Spleen (tissue), 11 donors: ENCODE measurements around the gene USP27X. TPM values are rescaled to one million over a fixed set of nuclear protein-coding genes. Genes with fewer than 3 reads are reported as not detected.

Experiments used
- DNase-seq: peaks from one replicate; pipeline ENCODE4 v3.0.0-alpha.2; 2020
- H3K27ac ChIP-seq, 8 donors: fragments of 200-600 bp; sonication (generic) in 7 of 8; 1 replicate in 4 of 8; 2 replicates in 4 of 8; pipeline versions ENCODE4 v1.5.0 to v1.8.0; 2016 to 2021; ENCODE audit warnings: inconsistent platforms in 4 of 8, mild to moderate bottlenecking in 4 of 8, moderate library complexity in 1 of 8
- H3K27me3 ChIP-seq, 7 donors: fragments of 200-600 bp; sonication (generic) in 6 of 7; replicated peaks in 1 of 7; 1 replicate in 4 of 7; 2 replicates in 3 of 7; pipeline versions ENCODE4 v1.5.0 to v1.8.0; 2016 to 2021; ENCODE audit warnings: inconsistent platforms in 3 of 7, mild to moderate bottlenecking in 1 of 7
- H3K36me3 ChIP-seq, 6 donors: fragments of 200-600 bp; sonication (generic) in 5 of 6; 1 replicate in 4 of 6; 2 replicates in 2 of 6; pipeline versions ENCODE4 v1.5.0 to v1.8.0; 2016 to 2021; ENCODE audit warnings: inconsistent platforms in 2 of 6
- H3K4me1 ChIP-seq, 6 donors: fragments of 200-600 bp; sonication (generic) in 5 of 6; 1 replicate in 3 of 6; 2 replicates in 3 of 6; pipeline versions ENCODE4 v1.5.0 to v1.8.0; 2016 to 2021; ENCODE audit warnings: inconsistent platforms in 3 of 6
- H3K4me3 ChIP-seq, 8 donors: fragments of 200-600 bp; sonication (generic) in 7 of 8; 1 replicate in 4 of 8; 2 replicates in 4 of 8; pipeline versions ENCODE4 v1.5.0 to v1.8.0; 2016 to 2021; ENCODE audit warnings: inconsistent platforms in 4 of 8, mild to moderate bottlenecking in 4 of 8, moderate library complexity in 2 of 8
- H3K9me3 ChIP-seq, 8 donors: fragments of 200-600 bp; sonication (generic) in 7 of 8; 1 replicate in 4 of 8; 2 replicates in 4 of 8; pipeline versions ENCODE4 v1.5.0 to v1.8.0; 2016 to 2021; ENCODE audit warnings: inconsistent platforms in 4 of 8
- CTCF ChIP-seq, 11 experiments: fragments of 200-600 bp in 7 of 11; fragments of 450-650 bp in 4 of 11; sonication (generic) in 4 of 11; IDR thresholded peaks in 8 of 11; conservative IDR thresholded peaks in 3 of 11; 1 replicate in 7 of 11; 2 replicates in 4 of 11; pipeline versions ENCODE4 v1.4.0 to v1.8.0; 2016 to 2021; ENCODE audit warnings: antibody characterized with exemption in 11 of 11, inconsistent platforms in 4 of 11, mild to moderate bottlenecking in 1 of 11
- POLR2A ChIP-seq, 3 donors: fragments of 450-650 bp; IDR thresholded peaks; one replicate each; pipeline ENCODE4 v1.5.1; 2017; ENCODE audit warnings: antibody characterized with exemption in 3 of 3, mild to moderate bottlenecking in 1 of 3
- POLR2AphosphoS5 ChIP-seq, 3 donors: sonication (generic); formaldehyde crosslinking; IDR thresholded peaks; one replicate each; pipeline ENCODE4 v1.5.1; 2017; ENCODE audit warnings: antibody characterized with exemption in 3 of 3
- WGBS, 5 donors: extraction: QIAGEN DNeasy Blood & Tissue Kit in 3 of 5; methylation state at CpG; one replicate each; pipeline versions ENCODE4 v1.1.5 to v1.1.7; 2013 to 2018; 5-methylcytosine and 5-hydroxymethylcytosine counted together
- intact Hi-C: fragments of 100-400 bp; cut with DNase I; formaldehyde crosslinking; loops from one replicate; pipeline ENCODE4 v1.15.0; 2023; ENCODE audit warnings: low total_unique reads
- polyA plus RNA-seq, 3 donors: library from polyadenylated mRNA; stranded (reverse); fragments of 200-250 nt; gene quantifications; one replicate each; pipeline ENCODE4 v1.2.1, GENCODE V29; 2013
- total RNA-seq, 7 donors: library from RNA; depleted of rRNA in 3 of 7; stranded (reverse); fragments of >200 nt in 3 of 7; fragmentation: NEBNext Ultra II Directional in 4 of 7; extraction: Animal tissue kit (Norgen Biotek cat#: 25700) in 4 of 7; gene quantifications; one replicate each; pipeline versions ENCODE4 v1.1.0 to v1.2.1, GENCODE V29; 2016 to 2021
- donor health status: healthy with polysubstance abuse.
- donor health status: DM: no; HTN: no; CAD: no; lungs with moderate emphysema.
- donor health status: DM: no; HTN: no; CAD: no.
- donor health status: Bipolar disorder and iron deficiency.
- donor health status: healthy.
- donor health status: DM: no; HTN: no; CAD: no.
- donor health status: DM: yes; HTN: yes; CAD: no.

The USP27X gene
- total and polyA plus RNA-seq, 10 donors = 1.3 to 3.7 (median 2.3) TPM

- no peak overlapping the region for H3K27ac ChIP-seq
- H3K4me1 ChIP-seq = no peaks in the 10 kb centered on the region
- no peak for TF ChIP-seq POLR2A (IDR thresholded peaks at IDR 0.05)
- no peak for TF ChIP-seq POLR2AphosphoS5 (IDR thresholded peaks at IDR 0.05)
- no peak for TF ChIP-seq CTCF (IDR thresholded peaks at IDR 0.05 in 8 of 11, conservative IDR thresholded peaks at IDR 0.05 in 3 of 11)
- no peaks in the 10 kb centered on the region for H3K9me3 ChIP-seq
- no peak for DNase-seq
- WGBS, 5 donors = 15 to 28% (median 18%) methylated on average over 1 of the region's 1 CpG
- H3K4me3 ChIP-seq = no peak overlapping the region
- H3K27me3 ChIP-seq = peaks cover 0 to 9% (median 0%) of the 10 kb centered on the region in 7 donors
- H3K36me3 ChIP-seq = no peaks in the 10 kb centered on the region
- intact Hi-C loops = no loop called here
These were observed 29.3 kb upstream of the USP27X start for GRCh38 chrX:49850028-49850427.

GRCh38 chrX:49853661-49854060 is 25.6 kb upstream of the USP27X start:
- H3K9me3 ChIP-seq = no peaks in the 10 kb centered on the region
- DNase-seq = no peak
- no peak overlapping the region for H3K4me3 ChIP-seq
- no peak for TF ChIP-seq CTCF (IDR thresholded peaks at IDR 0.05 in 8 of 11, conservative IDR thresholded peaks at IDR 0.05 in 3 of 11)
- TF ChIP-seq POLR2A (IDR thresholded peaks at IDR 0.05) = no peak
- TF ChIP-seq POLR2AphosphoS5 (IDR thresholded peaks at IDR 0.05) = no peak
- WGBS, 5 donors = 82 to 93% (median 86%) methylated on average over 6 of the region's 6 CpGs
- no peak overlapping the region for H3K27ac ChIP-seq
- H3K36me3 ChIP-seq = no peaks in the 10 kb centered on the region
- H3K27me3 ChIP-seq = no peaks in the 10 kb centered on the region
- intact Hi-C loops = no loop called here
- H3K4me1 ChIP-seq = no peaks in the 10 kb centered on the region

DNA sequence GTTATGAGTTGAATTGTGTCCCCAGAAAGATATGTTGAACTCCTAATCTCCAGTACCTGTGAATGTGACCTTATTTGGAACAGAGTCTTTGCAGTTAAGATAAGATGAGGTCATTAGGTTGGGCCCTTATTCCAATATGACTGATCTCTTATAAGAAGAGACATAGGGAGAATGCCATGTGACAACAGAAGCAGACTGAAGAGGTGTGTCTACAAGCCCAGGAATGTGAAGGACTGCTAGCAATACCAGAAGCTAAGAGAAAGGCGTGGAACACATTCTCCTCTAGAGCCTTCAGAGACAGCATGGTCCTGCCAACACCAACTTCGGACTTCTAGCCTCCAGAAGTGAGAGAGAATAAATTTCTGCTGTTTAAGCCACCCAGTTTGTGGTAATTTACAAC is 22.5 kb upstream of the USP27X start:
- 47 to 83% (median 76%) methylated on average over 2 of the region's 2 CpGs for WGBS, 5 donors

GRCh38 chrX:49858341-49858740 is 20.9 kb upstream of the USP27X start:
- TF ChIP-seq POLR2A (IDR thresholded peaks at IDR 0.05) (no peak), CTCF (IDR thresholded peaks at IDR 0.05 in 8 of 11, conservative IDR thresholded peaks at IDR 0.05 in 3 of 11) (no peak)
- 31 to 48% (median 38%) methylated on average over 2 of the region's 2 CpGs for WGBS, 5 donors
- Histone ChIP-seq H3K4me3 (no peak overlapping the region), H3K27me3 (peaks cover 0 to 5% (median 0%) of the 10 kb centered on the region in 7 donors), H3K4me1 (no peaks in the 10 kb centered on the region), H3K9me3 (no peaks in the 10 kb centered on the region), H3K36me3 (no peaks in the 10 kb centered on the region), H3K27ac (no peak overlapping the region)
- intact Hi-C loops = no loop called here
- no peak for DNase-seq

More for the DNA sequence above, 22.5 kb upstream of the USP27X start:
- Histone ChIP-seq H3K36me3 (no peaks in the 10 kb centered on the region), H3K4me3 (no peak overlapping the region), H3K27me3 (no peaks in the 10 kb centered on the region), H3K9me3 (no peaks in the 10 kb centered on the region), H3K4me1 (no peaks in the 10 kb centered on the region), H3K27ac (no peak overlapping the region)
- DNase-seq = no peak
- no peak for TF ChIP-seq POLR2A (IDR thresholded peaks at IDR 0.05)
- intact Hi-C loops = no loop called here

GRCh38 chrX:49859491-49859890 is 19.8 kb upstream of the USP27X start:
- intact Hi-C loops = no loop called here
- WGBS, 5 donors = 91 to 100% (median 92%) methylated on average over 1 of the region's 1 CpG

More at GRCh38 chrX:49859491-49859890, 19.8 kb upstream of the USP27X start:
- no peak for DNase-seq
- Histone ChIP-seq H3K27ac (no peak overlapping the region), H3K36me3 (no peaks in the 10 kb centered on the region), H3K27me3 (peaks cover 0 to 5% (median 0%) of the 10 kb centered on the region in 7 donors), H3K9me3 (no peaks in the 10 kb centered on the region), H3K4me1 (no peaks in the 10 kb centered on the region), H3K4me3 (no peak overlapping the region)
- TF ChIP-seq CTCF (IDR thresholded peaks at IDR 0.05 in 8 of 11, conservative IDR thresholded peaks at IDR 0.05 in 3 of 11) (no peak), POLR2A (IDR thresholded peaks at IDR 0.05) (no peak), POLR2AphosphoS5 (IDR thresholded peaks at IDR 0.05) (no peak)
